Neural progenitor cell (in vitro differentiated cells): Measurements from ENCODE around the gene OBSL1.

Source experiments
- CTCF ChIP-seq: fragments of 200-600 bp; sonication (generic); IDR thresholded peaks from 2 replicates; pipeline ENCODE4 v1.5.1; 2017; ENCODE audit warnings: antibody characterized with exemption, mild to moderate bottlenecking
- EZH2phosphoT487 ChIP-seq: fragments of 200-600 bp; sonication (generic); IDR thresholded peaks from 2 replicates; pipeline ENCODE4 v1.6.1; 2017; ENCODE audit warnings: antibody characterized with exemption

GRCh38 chr2:219527472-219527871 lies 43.9 kb downstream of the OBSL1 start:
- TF ChIP-seq CTCF (no peak), EZH2phosphoT487 (no peak)
